ENCODE results near the gene TFPI2.

- TF ChIP-seq, protein P1, sequence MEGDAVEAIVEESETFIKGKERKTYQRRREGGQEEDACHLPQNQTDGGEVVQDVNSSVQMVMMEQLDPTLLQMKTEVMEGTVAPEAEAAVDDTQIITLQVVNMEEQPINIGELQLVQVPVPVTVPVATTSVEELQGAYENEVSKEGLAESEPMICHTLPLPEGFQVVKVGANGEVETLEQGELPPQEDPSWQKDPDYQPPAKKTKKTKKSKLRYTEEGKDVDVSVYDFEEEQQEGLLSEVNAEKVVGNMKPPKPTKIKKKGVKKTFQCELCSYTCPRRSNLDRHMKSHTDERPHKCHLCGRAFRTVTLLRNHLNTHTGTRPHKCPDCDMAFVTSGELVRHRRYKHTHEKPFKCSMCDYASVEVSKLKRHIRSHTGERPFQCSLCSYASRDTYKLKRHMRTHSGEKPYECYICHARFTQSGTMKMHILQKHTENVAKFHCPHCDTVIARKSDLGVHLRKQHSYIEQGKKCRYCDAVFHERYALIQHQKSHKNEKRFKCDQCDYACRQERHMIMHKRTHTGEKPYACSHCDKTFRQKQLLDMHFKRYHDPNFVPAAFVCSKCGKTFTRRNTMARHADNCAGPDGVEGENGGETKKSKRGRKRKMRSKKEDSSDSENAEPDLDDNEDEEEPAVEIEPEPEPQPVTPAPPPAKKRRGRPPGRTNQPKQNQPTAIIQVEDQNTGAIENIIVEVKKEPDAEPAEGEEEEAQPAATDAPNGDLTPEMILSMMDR (IDR thresholded peaks at IDR 0.05; ENCODE audit: borderline replicate concordance, extremely low read depth, low read length, poor library complexity, severe bottlenecking) = no peak
- no peak for TF ChIP-seq EZH2 (IDR thresholded peaks at IDR 0.05; ENCODE audit: borderline replicate concordance, low read depth, low read length, severe bottlenecking)
Measured at GRCh38 chr7:93873998-93874574, 16.5 kb downstream of the TFPI2 start.

All from DND-41 (cell line).